SK-N-SH (cell line): ENCODE results near the gene LDB2. TPM values are rescaled to one million over a fixed set of nuclear protein-coding genes. Genes with fewer than 3 reads are reported as not detected.

Experiments used
- CTCF ChIA-PET: fragments of 300-600, 350-600 bp; formaldehyde crosslinking; extraction: SDS; loops from one replicate; lab custom pipeline; 2021; lab: Yijun Ruan, JAX
- POLR2A ChIA-PET: fragments of 350-600 bp; sonication (Branson Sonifier 250); formaldehyde crosslinking; extraction: SDS; loops from one replicate; lab custom pipeline; 2020; ENCODE audit warnings: antibody characterized with exemption, inconsistent platforms; lab: Yijun Ruan, JAX
- DNase-seq: peaks from one replicate; pipeline ENCODE4 v3.0.0; 2012
- H2AFZ ChIP-seq: fragments of 200-600 bp; sonication (generic); 2 replicates; pipeline ENCODE4 v1.8.1; 2016; ENCODE audit warnings: antibody characterized with exemption, mild to moderate bottlenecking, low read depth
- H3F3A ChIP-seq: fragments of 200-600 bp; sonication (generic); replicated peaks from 2 replicates; pipeline ENCODE3; 2016; ENCODE audit warnings: antibody characterized with exemption, mild to moderate bottlenecking; ENCODE audit not compliant: insufficient read depth
- H3K27ac ChIP-seq, 2 experiments: fragments of 200-500 bp in 1 of 2; fragments of 200-600 bp in 1 of 2; sonication (Bioruptor generic) in 1 of 2; sonication (generic), shearing (Covaris generic) in 1 of 2; 2 replicates each; pipeline versions ENCODE4 v1.5.1 to v1.6.1; 2014 to 2016; ENCODE audit warnings: low read depth in 2 of 2, inconsistent platforms in 1 of 2, low read length in 1 of 2, mild to moderate bottlenecking in 1 of 2, mixed read lengths in 1 of 2
- H3K27me3 ChIP-seq: fragments of 200-600 bp; sonication (generic), shearing (Covaris generic); 2 replicates; pipeline ENCODE4 v1.6.1; 2016; ENCODE audit warnings: mixed run types; ENCODE audit not compliant: insufficient read depth
- H3K36me3 ChIP-seq, 2 experiments: fragments of 200-500 bp in 1 of 2; fragments of 200-600 bp in 1 of 2; sonication (Bioruptor generic) in 1 of 2; sonication (generic) in 1 of 2; replicated peaks in 1 of 2; 2 replicates each; pipeline versions ENCODE3 to v1.5.1; 2014 to 2016; ENCODE audit warnings: low read length in 1 of 2, mild to moderate bottlenecking in 1 of 2; ENCODE audit not compliant: insufficient read depth in 2 of 2, control insufficient read depth in 1 of 2
- H3K4me1 ChIP-seq, 2 experiments: fragments of 200-500 bp in 1 of 2; fragments of 200-600 bp in 1 of 2; sonication (Bioruptor generic) in 1 of 2; sonication (generic), shearing (Covaris generic) in 1 of 2; 2 replicates each; pipeline versions ENCODE4 v1.5.1 to v1.6.1; 2014 to 2016; ENCODE audit warnings: low read depth in 1 of 2, low read length in 1 of 2, mixed run types in 1 of 2; ENCODE audit not compliant: insufficient read depth in 2 of 2, control insufficient read depth in 1 of 2
- H3K4me2 ChIP-seq: fragments of 200-600 bp; sonication (generic), shearing (Covaris generic); 2 replicates; pipeline ENCODE4 v1.6.1; 2017; ENCODE audit warnings: mixed run types
- H3K4me3 ChIP-seq, 2 experiments: fragments of 200-500 bp in 1 of 2; fragments of 200-600 bp in 1 of 2; sonication (Bioruptor generic) in 1 of 2; sonication (generic), shearing (Covaris generic) in 1 of 2; 2 replicates each; pipeline versions ENCODE4 v1.5.1 to v1.8.1; 2014 to 2016; ENCODE audit warnings: low read depth in 2 of 2, inconsistent platforms in 1 of 2, low read length in 1 of 2, mild to moderate bottlenecking in 1 of 2, mixed read lengths in 1 of 2, moderate library complexity in 1 of 2
- H3K79me2 ChIP-seq: fragments of 200-600 bp; sonication (generic); 2 replicates; pipeline ENCODE4 v1.8.1; 2017; ENCODE audit warnings: mild to moderate bottlenecking; ENCODE audit not compliant: insufficient read depth
- H3K9ac ChIP-seq: fragments of 200-600 bp; sonication (generic); 2 replicates; pipeline ENCODE4 v1.6.1; 2017; ENCODE audit warnings: mixed run types
- H3K9me2 ChIP-seq: fragments of 200-600 bp; sonication (generic); 2 replicates; pipeline ENCODE4 v1.6.1; 2017; ENCODE audit warnings: mixed run types
- H3K9me3 ChIP-seq: fragments of 200-600 bp; sonication (generic); 2 replicates; pipeline ENCODE4 v1.6.1; 2017; ENCODE audit warnings: mixed run types, mild to moderate bottlenecking, moderate library complexity
- H4K20me1 ChIP-seq: fragments of 200-600 bp; sonication (generic); 2 replicates; pipeline ENCODE4 v1.6.1; 2017; ENCODE audit warnings: mild to moderate bottlenecking, mixed run types; ENCODE audit not compliant: insufficient read depth
- CTCF ChIP-seq: fragments of 200-600 bp; sonication (generic); IDR thresholded peaks from 2 replicates; pipeline ENCODE4 v1.6.1; 2017; ENCODE audit warnings: antibody characterized with exemption, mild to moderate bottlenecking, moderate library complexity
- FOSL2 ChIP-seq: IDR thresholded peaks from 2 replicates; pipeline ENCODE4 v1.4.0; 2012; ENCODE audit warnings: low read depth, mild to moderate bottlenecking, moderate library complexity, borderline replicate concordance
- GATA2 ChIP-seq: sonication (generic); formaldehyde crosslinking; IDR thresholded peaks from 2 replicates; pipeline ENCODE4 v1.5.0; 2020; ENCODE audit warnings: mild to moderate bottlenecking, missing genetic modification reagents
- JUND ChIP-seq: IDR thresholded peaks from 2 replicates; pipeline ENCODE4 v1.4.0; 2012
- MEF2A ChIP-seq: IDR thresholded peaks from 2 replicates; pipeline ENCODE4 v1.4.0; 2012; ENCODE audit warnings: low read depth, borderline replicate concordance
- MXI1 ChIP-seq: IDR thresholded peaks from 2 replicates; pipeline ENCODE4 v1.6.1; 2012; ENCODE audit warnings: mild to moderate bottlenecking, low read depth, low read length, improper control_type of control experiment
- NFIC ChIP-seq: IDR thresholded peaks from 2 replicates; pipeline ENCODE4 v1.4.0; 2012; ENCODE audit warnings: borderline replicate concordance
- NRF1 ChIP-seq: IDR thresholded peaks from 2 replicates; pipeline ENCODE4 v1.6.1; 2012; ENCODE audit warnings: low read depth, mild to moderate bottlenecking, low read length
- POLR2AphosphoS5 ChIP-seq: IDR thresholded peaks from 2 replicates; pipeline ENCODE4 v1.6.1; 2012; ENCODE audit warnings: low read depth, low read length
- RAD21 ChIP-seq: IDR thresholded peaks from 2 replicates; pipeline ENCODE4 v1.6.1; 2012; ENCODE audit warnings: mild to moderate bottlenecking, low read length
- RCOR1 ChIP-seq: fragments of 150-350 bp; IDR thresholded peaks from 2 replicates; pipeline ENCODE4 v1.6.1; 2017; ENCODE audit warnings: antibody characterized with exemption, low read length
- RFX5 ChIP-seq: IDR thresholded peaks from 2 replicates; pipeline ENCODE4 v1.6.1; 2012; ENCODE audit warnings: mild to moderate bottlenecking, improper control_type of control experiment, low read length
- TCF12 ChIP-seq: IDR thresholded peaks from 2 replicates; pipeline ENCODE4 v1.4.0; 2012
- TEAD4 ChIP-seq: IDR thresholded peaks from 2 replicates; pipeline ENCODE4 v1.4.0; 2012; ENCODE audit warnings: mild to moderate bottlenecking, borderline replicate concordance; ENCODE audit not compliant: insufficient read depth
- WGBS: methylation state at CpG from one replicate; pipeline ENCODE4 v1.1.6; 2017; ENCODE audit warnings: low lambda C conversion rate; 5-methylcytosine and 5-hydroxymethylcytosine counted together
- polyA plus RNA-seq, 3 experiments: library from polyadenylated mRNA; depleted of rRNA; stranded (reverse); fragments of >200 nt; gene quantifications; 2 replicates each; pipeline ENCODE4 v1.2.3, GENCODE V29; 2012
- TF ChIP-seq, protein P1 (sequence below): fragments of 150-350 bp; IDR thresholded peaks from 2 replicates; pipeline ENCODE4 v1.6.1; 2017; ENCODE audit warnings: antibody characterized with exemption, low read length, low read depth, borderline replicate concordance
- TF ChIP-seq, protein P2 (sequence below): IDR thresholded peaks from 2 replicates; pipeline ENCODE4 v1.4.0; 2012; ENCODE audit warnings: low read depth
- TF ChIP-seq, protein P3 (sequence below): IDR thresholded peaks from 2 replicates; pipeline ENCODE4 v1.6.1; 2012; ENCODE audit warnings: mild to moderate bottlenecking, low read depth, low read length, moderate library complexity
- TF ChIP-seq, protein P4 (sequence below): IDR thresholded peaks from 2 replicates; pipeline ENCODE4 v1.4.0; 2012; ENCODE audit warnings: low read depth, borderline replicate concordance

Gene LDB2
- polyA plus RNA-seq, 1 of the 3 experiments (the other 2 are of a cell fraction), result 11.0 TPM

- CTCF ChIA-PET, result interaction anchor here (1.1 to 1.6 kb wide), 2 partner anchors 9 to 68 kb away, joined by 3 to 4 read pairs; no protein-coding TSS in a partner anchor
- no peaks in the 10 kb centered on the region for H3K9me2 ChIP-seq
- POLR2A ChIA-PET, result no interaction called here
These were observed 188.2 kb downstream of the LDB2 start for GRCh38 chr4:16710198-16710597.

DNA sequence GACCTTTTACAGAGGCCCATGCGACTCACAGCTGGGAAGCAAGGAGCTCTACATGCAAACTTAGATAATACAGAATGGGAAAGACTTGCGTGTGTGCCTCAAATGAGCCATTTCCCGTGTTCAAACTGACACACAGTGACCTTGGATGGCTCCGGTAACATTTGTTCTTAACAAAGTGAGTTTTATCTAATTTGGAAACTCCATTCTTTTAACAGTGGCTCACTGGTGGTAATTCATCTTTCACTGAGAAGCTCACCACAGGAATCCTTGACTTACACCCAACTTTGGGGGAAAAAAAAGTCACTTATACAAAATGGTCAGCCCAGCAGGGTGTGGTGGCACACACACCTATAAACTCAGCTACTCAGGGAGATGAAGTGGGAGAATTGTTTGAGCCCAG lies 190.6 kb downstream of the LDB2 start:
- Histone ChIP-seq H3K4me1 (no peaks in the 10 kb centered on the region), H3K36me3 (no peaks in the 10 kb centered on the region), H3K9me3 (no peaks in the 10 kb centered on the region), H4K20me1 (no peaks in the 10 kb centered on the region), H3K9ac (no peak overlapping the region), H3K79me2 (no peaks in the 10 kb centered on the region), H3F3A (no peaks in the 10 kb centered on the region), H3K4me2 (no peak overlapping the region), H3K4me3 (no peak overlapping the region), H3K27ac (no peak overlapping the region), H3K27me3 (no peaks in the 10 kb centered on the region), H3K9me2 (no peaks in the 10 kb centered on the region), H2AFZ (no peak overlapping the region)
- ChIA-PET POLR2A (no interaction called here), CTCF (interaction anchor here (0.7 to 1.1 kb wide), 2 partner anchors 65 to 616 kb away, joined by 3 read pairs; no protein-coding TSS in a partner anchor)
- 73% methylated on average over 4 of the region's 4 CpGs for WGBS
- DNase-seq, result no peak
- TF ChIP-seq RFX5 (no peak), JUND (no peak), NRF1 (no peak), TEAD4 (no peak), MEF2A (no peak)
- TF ChIP-seq, protein P1, sequence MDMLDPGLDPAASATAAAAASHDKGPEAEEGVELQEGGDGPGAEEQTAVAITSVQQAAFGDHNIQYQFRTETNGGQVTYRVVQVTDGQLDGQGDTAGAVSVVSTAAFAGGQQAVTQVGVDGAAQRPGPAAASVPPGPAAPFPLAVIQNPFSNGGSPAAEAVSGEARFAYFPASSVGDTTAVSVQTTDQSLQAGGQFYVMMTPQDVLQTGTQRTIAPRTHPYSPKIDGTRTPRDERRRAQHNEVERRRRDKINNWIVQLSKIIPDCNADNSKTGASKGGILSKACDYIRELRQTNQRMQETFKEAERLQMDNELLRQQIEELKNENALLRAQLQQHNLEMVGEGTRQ, result no peak
- TF ChIP-seq, protein P2, sequence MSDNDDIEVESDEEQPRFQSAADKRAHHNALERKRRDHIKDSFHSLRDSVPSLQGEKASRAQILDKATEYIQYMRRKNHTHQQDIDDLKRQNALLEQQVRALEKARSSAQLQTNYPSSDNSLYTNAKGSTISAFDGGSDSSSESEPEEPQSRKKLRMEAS, result no peak
- TF ChIP-seq, protein P3, sequence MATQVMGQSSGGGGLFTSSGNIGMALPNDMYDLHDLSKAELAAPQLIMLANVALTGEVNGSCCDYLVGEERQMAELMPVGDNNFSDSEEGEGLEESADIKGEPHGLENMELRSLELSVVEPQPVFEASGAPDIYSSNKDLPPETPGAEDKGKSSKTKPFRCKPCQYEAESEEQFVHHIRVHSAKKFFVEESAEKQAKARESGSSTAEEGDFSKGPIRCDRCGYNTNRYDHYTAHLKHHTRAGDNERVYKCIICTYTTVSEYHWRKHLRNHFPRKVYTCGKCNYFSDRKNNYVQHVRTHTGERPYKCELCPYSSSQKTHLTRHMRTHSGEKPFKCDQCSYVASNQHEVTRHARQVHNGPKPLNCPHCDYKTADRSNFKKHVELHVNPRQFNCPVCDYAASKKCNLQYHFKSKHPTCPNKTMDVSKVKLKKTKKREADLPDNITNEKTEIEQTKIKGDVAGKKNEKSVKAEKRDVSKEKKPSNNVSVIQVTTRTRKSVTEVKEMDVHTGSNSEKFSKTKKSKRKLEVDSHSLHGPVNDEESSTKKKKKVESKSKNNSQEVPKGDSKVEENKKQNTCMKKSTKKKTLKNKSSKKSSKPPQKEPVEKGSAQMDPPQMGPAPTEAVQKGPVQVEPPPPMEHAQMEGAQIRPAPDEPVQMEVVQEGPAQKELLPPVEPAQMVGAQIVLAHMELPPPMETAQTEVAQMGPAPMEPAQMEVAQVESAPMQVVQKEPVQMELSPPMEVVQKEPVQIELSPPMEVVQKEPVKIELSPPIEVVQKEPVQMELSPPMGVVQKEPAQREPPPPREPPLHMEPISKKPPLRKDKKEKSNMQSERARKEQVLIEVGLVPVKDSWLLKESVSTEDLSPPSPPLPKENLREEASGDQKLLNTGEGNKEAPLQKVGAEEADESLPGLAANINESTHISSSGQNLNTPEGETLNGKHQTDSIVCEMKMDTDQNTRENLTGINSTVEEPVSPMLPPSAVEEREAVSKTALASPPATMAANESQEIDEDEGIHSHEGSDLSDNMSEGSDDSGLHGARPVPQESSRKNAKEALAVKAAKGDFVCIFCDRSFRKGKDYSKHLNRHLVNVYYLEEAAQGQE, result no peak
- TF ChIP-seq, protein P4, sequence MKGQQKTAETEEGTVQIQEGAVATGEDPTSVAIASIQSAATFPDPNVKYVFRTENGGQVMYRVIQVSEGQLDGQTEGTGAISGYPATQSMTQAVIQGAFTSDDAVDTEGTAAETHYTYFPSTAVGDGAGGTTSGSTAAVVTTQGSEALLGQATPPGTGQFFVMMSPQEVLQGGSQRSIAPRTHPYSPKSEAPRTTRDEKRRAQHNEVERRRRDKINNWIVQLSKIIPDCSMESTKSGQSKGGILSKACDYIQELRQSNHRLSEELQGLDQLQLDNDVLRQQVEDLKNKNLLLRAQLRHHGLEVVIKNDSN, result no peak

More at GRCh38 chr4:16710198-16710597, 188.2 kb downstream of the LDB2 start:
- no peak for TF ChIP-seq GATA2 (CRISPR knock-in tag)
- TF ChIP-seq RAD21, result no peak
- TF ChIP-seq, protein P1, result no peak
- TF ChIP-seq CTCF, result no peak
- TF ChIP-seq MXI1, result no peak
- TF ChIP-seq, protein P2, result no peak
- TF ChIP-seq POLR2AphosphoS5, result no peak
- TF ChIP-seq RCOR1, result no peak
- no peak for TF ChIP-seq FOSL2
- no peak for TF ChIP-seq NRF1
- no peak for TF ChIP-seq NFIC
- TF ChIP-seq TCF12, result no peak
- TF ChIP-seq, all 33 proteins: peak for 0
- no peaks in the 10 kb centered on the region for H3K27me3 ChIP-seq
- H3K9ac ChIP-seq, result no peak overlapping the region
- H3K4me1 ChIP-seq, result no peaks in the 10 kb centered on the region
- H4K20me1 ChIP-seq, result no peaks in the 10 kb centered on the region
- H3K4me3 ChIP-seq, result no peak overlapping the region
- peaks cover 0 to 1% of the 10 kb centered on the region in 2 experiments for H3K36me3 ChIP-seq
- no peak for DNase-seq
- no peak overlapping the region for H3K4me2 ChIP-seq
- no peaks in the 10 kb centered on the region for H3K9me3 ChIP-seq
- H3K27ac ChIP-seq, result no peak overlapping the region
- H2AFZ ChIP-seq, result no peak overlapping the region
- 74% methylated on average over 3 of the region's 3 CpGs for WGBS
- H3F3A ChIP-seq, result no peaks in the 10 kb centered on the region
- H3K79me2 ChIP-seq, result no peaks in the 10 kb centered on the region
